B cell (primary cell): ENCODE results near the gene ADAMTS16. TPM values are rescaled to one million over a fixed set of nuclear protein-coding genes. Genes with fewer than 3 reads are reported as not detected.

Source experiments
- ATAC-seq: fragments of 200-7000 bp; cut with Tn5 transposase; one replicate; pipeline ENCODE4 v1.10.0; 2021; ENCODE audit warnings: low read depth, mild to moderate bottlenecking, moderate number of reproducible peaks, moderate library complexity
- CTCF ChIA-PET: fragments of 350-600 bp; sonication (Branson Sonifier 250); formaldehyde crosslinking; loops from one replicate; lab custom pipeline; 2021; ENCODE audit warnings: antibody characterized with exemption, inconsistent platforms; lab: Charles Lee
- POLR2A ChIA-PET: fragments of 350-600 bp; sonication (Branson Sonifier 250); formaldehyde crosslinking; loops from one replicate; lab custom pipeline; 2021; ENCODE audit warnings: antibody characterized with exemption; lab: Charles Lee
- DNase-seq: peaks from one replicate; pipeline ENCODE4 v3.0.0; 2013
- H2AFZ ChIP-seq: 2 replicates; pipeline ENCODE4 v1.6.1; 2012; ENCODE audit warnings: mild to moderate bottlenecking, low read depth, low read length; ENCODE audit not compliant: insufficient read depth, poor library complexity, severe bottlenecking
- H3K27ac ChIP-seq, 2 donors: 1 replicate in 1 of 2; 2 replicates in 1 of 2; pipeline ENCODE4 v1.5.1; 2012 to 2013; ENCODE audit warnings: low read length in 2 of 2, mild to moderate bottlenecking in 2 of 2, moderate library complexity in 1 of 2
- H3K27me3 ChIP-seq, 4 experiments: fragments of 200-600 bp in 1 of 4; sonication (generic) in 1 of 4; replicated peaks in 1 of 4; 1 replicate in 2 of 4; 2 replicates in 2 of 4; pipeline versions ENCODE4 v1.6.1 to v1.7.0; 2013 to 2016; ENCODE audit warnings: low read length in 3 of 4, mild to moderate bottlenecking in 2 of 4, mixed read lengths in 1 of 4, moderate library complexity in 1 of 4; ENCODE audit not compliant: insufficient read depth in 4 of 4, control insufficient read depth in 3 of 4; ENCODE audit errors: control extremely low read depth in 1 of 4
- H3K36me3 ChIP-seq, 2 experiments: replicated peaks in 1 of 2; 1 replicate in 1 of 2; 2 replicates in 1 of 2; pipeline versions ENCODE4 v1.6.1 to v1.7.1; 2013; ENCODE audit warnings: low read length in 1 of 2; ENCODE audit not compliant: insufficient read depth in 2 of 2, control insufficient read depth in 1 of 2; ENCODE audit errors: control extremely low read depth in 1 of 2, extremely low read depth in 1 of 2
- H3K4me1 ChIP-seq, 2 donors: fragments of 200-600 bp in 1 of 2; sonication (generic) in 1 of 2; 1 replicate in 1 of 2; 2 replicates in 1 of 2; pipeline versions ENCODE4 v1.5.1 to v1.6.1; 2013 to 2017; ENCODE audit warnings: low read length in 2 of 2; ENCODE audit not compliant: control insufficient read depth in 2 of 2, insufficient read depth in 2 of 2
- H3K4me2 ChIP-seq: replicated peaks from 2 replicates; pipeline ENCODE3; 2012; ENCODE audit warnings: mild to moderate bottlenecking, low read depth, low read length; ENCODE audit not compliant: poor library complexity, severe bottlenecking
- H3K4me3 ChIP-seq, 5 experiments: fragments of 200-600 bp in 1 of 5; sonication (generic) in 1 of 5; 1 replicate in 3 of 5; 2 replicates in 2 of 5; pipeline versions ENCODE4 v1.5.1 to v1.7.0; 2011 to 2016; ENCODE audit warnings: low read length in 4 of 5, mild to moderate bottlenecking in 4 of 5, low read depth in 2 of 5, control low read depth in 1 of 5, moderate library complexity in 1 of 5; ENCODE audit not compliant: insufficient read depth in 1 of 5; ENCODE audit errors: control extremely low read depth in 1 of 5, extremely low read depth in 1 of 5
- H3K79me2 ChIP-seq: fragments of 200-600 bp; sonication (generic); one replicate; pipeline ENCODE4 v1.6.0; 2016; ENCODE audit warnings: low read length; ENCODE audit not compliant: control insufficient read depth, insufficient read depth
- H3K9ac ChIP-seq: fragments of 200-600 bp; sonication (generic); 2 replicates; pipeline ENCODE4 v1.6.1; 2017; ENCODE audit warnings: mild to moderate bottlenecking, low read length, moderate library complexity
- H3K9me3 ChIP-seq, 3 donors: one replicate each; pipeline versions ENCODE4 v1.6.1 to v1.7.1; 2013; ENCODE audit warnings: low read length in 2 of 3; ENCODE audit not compliant: control insufficient read depth in 2 of 3, insufficient read depth in 1 of 3; ENCODE audit errors: control extremely low read depth in 1 of 3
- H4K20me1 ChIP-seq: 2 replicates; pipeline ENCODE4 v1.6.0; 2012; ENCODE audit warnings: mild to moderate bottlenecking, low read length; ENCODE audit not compliant: insufficient read depth, control insufficient read depth, poor library complexity, severe bottlenecking
- H3K27ac Mint-ChIP-seq: one replicate; pipeline ENCODE4 v1.8.0; 2021; ENCODE audit warnings: mixed read lengths
- H3K27me3 Mint-ChIP-seq: one replicate; pipeline ENCODE4 v1.8.0; 2021; ENCODE audit warnings: mixed read lengths
- H3K4me1 Mint-ChIP-seq: one replicate; pipeline ENCODE4 v1.8.0; 2021; ENCODE audit warnings: mixed read lengths
- H3K4me3 Mint-ChIP-seq: one replicate; pipeline ENCODE4 v1.8.0; 2021; ENCODE audit warnings: mixed read lengths
- H3K9me3 Mint-ChIP-seq: one replicate; pipeline ENCODE4 v1.8.0; 2022; ENCODE audit warnings: mixed read lengths; ENCODE audit not compliant: insufficient read depth
- CTCF ChIP-seq: fragments of 200-600 bp; IDR thresholded peaks from one replicate; pipeline ENCODE4 v1.8.0; 2022; ENCODE audit warnings: antibody characterized with exemption, mild to moderate bottlenecking
- EZH2 ChIP-seq: IDR thresholded peaks from 2 replicates; pipeline ENCODE4 v1.6.1; 2012; ENCODE audit warnings: borderline replicate concordance, low read depth, mild to moderate bottlenecking, moderate library complexity, low read length; ENCODE audit not compliant: insufficient read depth, poor library complexity, severe bottlenecking
- WGBS: methylation state at CpG from one replicate; pipeline ENCODE4 v1.1.5; 2013; ENCODE audit warnings: missing lambda C conversion rate; ENCODE audit not compliant: insufficient coverage; 5-methylcytosine and 5-hydroxymethylcytosine counted together
- intact Hi-C: fragments of 100-400 bp; cut with micrococcal nuclease; formaldehyde crosslinking; loops from one replicate; pipeline ENCODE4 v1.10.0; 2022
- polyA plus RNA-seq: library from polyadenylated mRNA; depleted of rRNA; stranded (reverse); fragments of >200 nt; gene quantifications from 2 replicates; pipeline ENCODE4 v1.2.3, GENCODE V29; 2012
- total RNA-seq, 2 donors: library from RNA; stranded (reverse); fragments of 120-200 nt in 1 of 2; gene quantifications; 1 replicate in 1 of 2; 2 replicates in 1 of 2; pipeline versions ENCODE4 v1.2.3 to v1.2.4, GENCODE V29; 2013 to 2022

The ADAMTS16 gene
- total and polyA plus RNA-seq, 2 donors (not counting 1 experiment from before 2014, with no cell fraction given): not detected

- ATAC-seq (no peak), DNase-seq (no peak)
- TF ChIP-seq CTCF: no peak
- TF ChIP-seq EZH2: no peak
- Mint-ChIP-seq H3K9me3 (no peaks in the 10 kb centered on the region), H3K27me3 (no peaks in the 10 kb centered on the region), H3K4me3 (no peak overlapping the region), H3K27ac (no peak overlapping the region), H3K4me1 (no peaks in the 10 kb centered on the region)
- Histone ChIP-seq H3K79me2 (no peaks in the 10 kb centered on the region), H3K27me3 (no peaks in the 10 kb centered on the region), H3K9me3 (peaks cover 0 to 5% (median 0%) of the 10 kb centered on the region in 3 donors), H3K4me2 (no peak overlapping the region), H3K36me3 (no peaks in the 10 kb centered on the region), H3K9ac (no peak overlapping the region), H3K4me1 (no peaks in the 10 kb centered on the region), H3K4me3 (no peak overlapping the region), H2AFZ (no peak overlapping the region), H3K27ac (no peak overlapping the region), H4K20me1 (no peaks in the 10 kb centered on the region)
- intact Hi-C loops: no loop called here
- ChIA-PET CTCF (no interaction called here), POLR2A (no interaction called here)
- WGBS: 72% methylated on average over 6 of the region's 6 CpGs
Observed at GRCh38 chr5:5313101-5313635, 173.0 kb downstream of the ADAMTS16 start.

- Histone ChIP-seq H3K4me3 (no peak overlapping the region), H3K79me2 (no peaks in the 10 kb centered on the region), H3K27ac (no peak overlapping the region), H3K9ac (no peak overlapping the region), H3K36me3 (no peaks in the 10 kb centered on the region), H3K27me3 (no peaks in the 10 kb centered on the region), H2AFZ (no peak overlapping the region), H3K9me3 (peaks cover 0 to 5% (median 0%) of the 10 kb centered on the region in 3 donors), H3K4me1 (no peaks in the 10 kb centered on the region), H3K4me2 (no peak overlapping the region), H4K20me1 (no peaks in the 10 kb centered on the region)
- no peak overlapping the region for H3K27ac Mint-ChIP-seq
- ChIA-PET CTCF (no interaction called here), POLR2A (no interaction called here)
- TF ChIP-seq CTCF: no peak
- TF ChIP-seq EZH2: no peak
- no peaks in the 10 kb centered on the region for H3K27me3 Mint-ChIP-seq
- DNase-seq (no peak), ATAC-seq (no peak)
- intact Hi-C loops: no loop called here
- no peak overlapping the region for H3K4me3 Mint-ChIP-seq
- 81% methylated on average over 2 of the region's 3 CpGs for WGBS
- H3K4me1 Mint-ChIP-seq: no peaks in the 10 kb centered on the region
- no peaks in the 10 kb centered on the region for H3K9me3 Mint-ChIP-seq
Observed at GRCh38 chr5:5314166-5314565, 174.0 kb downstream of the ADAMTS16 start.
